Stimulated activated naive B cell treated with anti-CD40 and anti-IgM and Interleukin-4, amounts not matched to agents 10 μg/mL and 1 μg/mL and 100 μg/mL, for 72 hours (primary cell): ENCODE results near the gene KDM6A.
A peak's percentile ranks its signal among the peaks of the same experiment; 100 is the strongest.
"Not testable (repeated sequence)": the region's sequence is repeated elsewhere in the genome, so short reads cannot be mapped to it uniquely, and the experiment has no call there.

Experiments used
- ATAC-seq, 2 donors: fragments of 150-1000 bp; cut with Tn5 transposase; replicated peaks; 2 replicates each; pipeline ENCODE4 v1.10.0; 2021; ENCODE audit warnings: moderate library complexity in 1 of 2
- DNase-seq: peaks from one replicate; pipeline ENCODE4 v3.0.0; 2021
- H3K27ac Mint-ChIP-seq: one replicate; pipeline ENCODE4 v1.8.0; 2022; ENCODE audit warnings: mild to moderate bottlenecking, mixed read lengths
- H3K27me3 Mint-ChIP-seq, 2 donors: one replicate each; pipeline ENCODE4 v1.8.0; 2022; ENCODE audit warnings: mixed read lengths in 2 of 2
- H3K36me3 Mint-ChIP-seq, 2 donors: one replicate each; pipeline ENCODE4 v1.8.0; 2022; ENCODE audit warnings: mixed read lengths in 2 of 2, mild to moderate bottlenecking in 1 of 2
- H3K4me1 Mint-ChIP-seq, 2 donors: one replicate each; pipeline ENCODE4 v1.8.0; 2022; ENCODE audit warnings: mixed read lengths in 2 of 2, mild to moderate bottlenecking in 1 of 2
- H3K4me3 Mint-ChIP-seq, 2 donors: one replicate each; pipeline ENCODE4 v1.8.0; 2022; ENCODE audit warnings: mild to moderate bottlenecking in 2 of 2, mixed read lengths in 2 of 2, moderate library complexity in 1 of 2
- H3K9me3 Mint-ChIP-seq, 2 donors: one replicate each; pipeline ENCODE4 v1.8.0; 2022; ENCODE audit warnings: mixed read lengths in 2 of 2, mild to moderate bottlenecking in 1 of 2

KDM6A gene

DNA sequence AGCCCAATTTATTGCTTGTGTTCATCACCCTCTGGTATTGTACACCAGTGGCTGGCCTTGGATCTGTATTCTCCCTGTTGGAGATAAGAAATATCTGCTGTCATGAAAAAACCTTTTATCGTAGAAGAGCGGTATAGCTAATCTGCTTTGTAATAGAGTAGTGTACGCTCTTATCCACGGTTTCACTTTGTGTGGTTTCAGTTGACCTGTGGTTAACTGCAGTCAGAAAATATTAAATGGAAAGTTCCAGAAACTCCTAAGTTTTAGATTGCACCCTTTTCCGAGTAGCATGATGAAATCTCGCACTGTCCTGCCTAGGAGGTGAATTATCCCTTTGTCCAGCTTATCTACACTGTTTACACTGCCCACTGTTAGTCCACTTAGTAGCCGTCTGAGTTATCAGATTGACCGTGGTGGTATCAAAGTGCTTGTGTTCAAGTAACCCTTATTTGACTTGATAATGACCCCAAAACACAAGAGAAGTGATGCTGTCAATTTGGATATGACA, 42.4 kb downstream of the KDM6A start:
- Mint-ChIP-seq H3K36me3 (peaks cover 2 to 16% of the 10 kb centered on the region in 2 donors), H3K27ac (no peak overlapping the region), H3K4me1 (peaks cover 21% of the 10 kb centered on the region in 2 donors), H3K4me3 (no peak overlapping the region), H3K27me3 (no peaks in the 10 kb centered on the region), H3K9me3 (peaks cover 0 to 4% of the 10 kb centered on the region in 2 donors)
- DNase-seq: no peak
- ATAC-seq: peak in 1 of 2 donors; percentile 47

DNA sequence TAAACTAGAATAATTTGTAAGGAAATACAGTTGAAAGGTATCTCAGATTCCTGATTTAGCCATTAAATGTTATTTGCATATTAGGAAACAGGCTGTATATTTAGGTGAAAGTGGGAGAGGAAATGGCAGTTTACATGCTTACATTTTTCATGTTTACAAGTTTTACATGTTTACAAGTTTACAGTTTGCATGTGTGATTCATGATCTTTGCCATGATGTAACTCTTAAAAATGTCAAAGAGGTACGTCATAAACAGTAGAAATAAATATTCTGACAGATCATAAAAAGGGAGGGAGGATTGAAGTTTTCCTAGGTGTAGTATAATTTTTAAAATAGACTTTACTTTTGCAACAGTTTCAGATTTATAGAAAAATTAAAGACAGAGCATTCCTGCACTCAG, 45.7 kb downstream of the KDM6A start:
- Mint-ChIP-seq H3K4me3 (no peak overlapping the region), H3K27me3 (no peaks in the 10 kb centered on the region), H3K9me3 (peaks cover 0 to 4% of the 10 kb centered on the region in 2 donors), H3K27ac (peak overlapping the region; percentile 68), H3K4me1 (peaks cover 28 to 30% of the 10 kb centered on the region in 2 donors), H3K36me3 (peaks cover 3 to 20% of the 10 kb centered on the region in 2 donors)
- DNase-seq: no peak
- no peak for ATAC-seq

DNA sequence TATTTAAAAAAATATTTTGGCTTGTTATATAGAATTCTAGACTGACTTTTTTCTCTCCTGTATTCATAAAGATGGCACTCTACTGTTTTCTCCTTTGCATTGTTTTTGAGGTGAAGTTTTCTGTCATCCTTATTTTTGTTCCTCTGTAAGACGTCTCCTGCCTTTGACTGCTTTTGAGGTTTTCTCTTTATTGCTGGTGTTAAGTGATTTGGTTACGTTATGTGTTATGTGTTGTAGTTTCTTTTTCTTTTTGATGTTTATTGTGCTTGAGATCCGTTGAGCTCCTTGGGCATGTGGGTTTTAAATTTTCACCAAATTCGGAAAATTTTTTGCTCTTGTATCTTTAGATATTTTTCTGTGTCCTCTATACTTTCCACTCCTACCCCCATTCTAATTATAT, 50.0 kb downstream of the KDM6A start:
- peak overlapping the region; percentile 75 for H3K27ac Mint-ChIP-seq
- ATAC-seq: no peak
- DNase-seq: no peak

GRCh38 chrX:44927398-44927797, 54.4 kb downstream of the KDM6A start:
- DNase-seq (no peak), ATAC-seq (peak in 1 of 2 donors; percentile 67)
- H3K4me3 Mint-ChIP-seq: no peak overlapping the region
- no peak overlapping the region for H3K27ac Mint-ChIP-seq
- H3K36me3 Mint-ChIP-seq: peaks cover 5 to 25% of the 10 kb centered on the region in 2 donors
- no peaks in the 10 kb centered on the region for H3K27me3 Mint-ChIP-seq
- no peaks in the 10 kb centered on the region for H3K9me3 Mint-ChIP-seq
- peaks cover 39% of the 10 kb centered on the region in 2 donors for H3K4me1 Mint-ChIP-seq

More for the DNA sequence above, 50.0 kb downstream of the KDM6A start:
- Mint-ChIP-seq H3K27me3 (no peaks in the 10 kb centered on the region), H3K4me3 (no peak overlapping the region), H3K9me3 (peaks cover 0 to 4% of the 10 kb centered on the region in 2 donors), H3K36me3 (peaks cover 3 to 23% of the 10 kb centered on the region in 2 donors), H3K4me1 (peaks cover 36% of the 10 kb centered on the region in 2 donors)

DNA sequence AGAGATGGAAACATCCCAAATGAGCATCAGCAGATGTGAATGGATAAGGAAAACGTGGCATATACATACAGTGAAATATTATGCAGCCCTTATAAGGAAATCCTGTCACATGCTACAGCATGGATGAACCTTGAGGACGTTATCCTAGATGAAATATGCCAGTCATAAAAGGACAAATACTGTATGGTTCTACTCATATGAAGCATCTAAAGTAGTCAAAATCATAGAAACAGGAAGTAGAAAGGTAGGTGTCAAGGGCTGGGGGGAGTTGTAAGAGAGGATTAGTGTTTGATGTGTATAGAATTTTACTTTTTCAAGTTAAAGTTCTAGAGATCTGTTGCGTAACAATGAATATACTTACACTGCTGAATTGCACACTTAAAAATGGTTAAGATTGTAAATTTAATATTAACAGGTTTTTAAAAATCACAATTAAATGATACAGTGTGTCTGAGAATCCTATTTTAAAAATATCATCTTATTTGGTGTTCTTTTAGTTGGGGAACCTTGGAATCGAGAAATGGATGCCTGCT, 58.5 kb downstream of the KDM6A start:
- Mint-ChIP-seq H3K9me3 (no peaks in the 10 kb centered on the region), H3K27ac (no peak overlapping the region), H3K27me3 (no peaks in the 10 kb centered on the region), H3K4me3 (no peak overlapping the region), H3K36me3 (peaks cover 3 to 20% of the 10 kb centered on the region in 2 donors), H3K4me1 (peaks cover 38 to 43% of the 10 kb centered on the region in 2 donors)
- DNase-seq (no peak), ATAC-seq (peak; percentile 45 to 51)

DNA sequence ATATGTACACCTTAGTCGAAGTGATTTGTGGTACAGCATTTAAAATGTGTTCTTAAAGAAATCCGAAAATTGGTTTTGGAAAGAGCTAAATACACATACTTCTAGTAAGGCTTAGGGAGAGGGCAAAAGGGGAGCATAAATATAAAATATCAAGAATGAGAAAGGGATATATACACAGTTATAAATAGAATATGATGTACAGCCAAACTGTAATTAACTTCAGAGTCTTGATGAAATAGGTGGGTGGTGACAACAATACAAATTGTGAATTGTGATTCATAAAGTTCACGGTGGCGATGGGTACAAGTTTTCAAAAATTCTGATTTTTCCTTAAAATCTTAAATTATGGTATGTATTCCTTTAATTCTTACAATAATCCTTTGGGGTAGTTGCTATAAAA, 62.2 kb downstream of the KDM6A start:
- H3K27me3 Mint-ChIP-seq: no peaks in the 10 kb centered on the region
- H3K4me1 Mint-ChIP-seq: peaks cover 35 to 50% of the 10 kb centered on the region in 2 donors
- H3K4me3 Mint-ChIP-seq: no peak overlapping the region
- no peaks in the 10 kb centered on the region for H3K9me3 Mint-ChIP-seq
- no peak overlapping the region for H3K27ac Mint-ChIP-seq
- peaks cover 2 to 16% of the 10 kb centered on the region in 2 donors for H3K36me3 Mint-ChIP-seq
- no peak for DNase-seq
- ATAC-seq: no peak

DNA sequence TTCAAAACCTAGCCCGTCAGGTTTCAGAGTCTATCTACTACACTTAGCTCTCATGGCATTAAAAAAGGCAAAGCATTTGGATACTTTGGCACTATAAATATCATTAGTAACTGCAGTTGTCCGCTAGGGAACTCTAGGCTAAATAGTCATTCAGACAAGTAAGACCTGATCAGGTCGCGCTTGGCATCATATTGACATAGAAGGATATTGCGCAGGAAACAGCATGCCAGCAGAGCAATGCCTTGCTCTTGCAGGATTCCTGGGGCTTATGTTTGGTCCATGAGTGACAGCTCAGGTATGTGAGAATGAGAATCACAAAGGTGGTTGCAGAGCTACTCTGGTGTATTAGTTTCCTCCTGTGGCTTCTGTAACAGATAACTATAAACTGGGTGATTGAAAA, 62.7 kb downstream of the KDM6A start:
- H3K4me3 Mint-ChIP-seq: no peak overlapping the region
- H3K9me3 Mint-ChIP-seq: no peaks in the 10 kb centered on the region
- no peak overlapping the region for H3K27ac Mint-ChIP-seq
- ATAC-seq (no peak), DNase-seq (no peak)
- H3K27me3 Mint-ChIP-seq: no peaks in the 10 kb centered on the region
- peaks cover 35 to 50% of the 10 kb centered on the region in 2 donors for H3K4me1 Mint-ChIP-seq
- H3K36me3 Mint-ChIP-seq: peaks cover 2 to 16% of the 10 kb centered on the region in 2 donors

GRCh38 chrX:44937606-44938005, 64.6 kb downstream of the KDM6A start:
- peak overlapping the region; percentile 17 for H3K27ac Mint-ChIP-seq

GRCh38 chrX:44938111-44938510, 65.1 kb downstream of the KDM6A start:
- Mint-ChIP-seq H3K4me1 (peaks cover 33 to 43% of the 10 kb centered on the region in 2 donors), H3K36me3 (peaks cover 2 to 13% of the 10 kb centered on the region in 2 donors), H3K27ac (no peak overlapping the region), H3K9me3 (peaks cover 2 to 3% of the 10 kb centered on the region in 2 donors), H3K4me3 (no peak overlapping the region), H3K27me3 (no peaks in the 10 kb centered on the region)
- no peak for DNase-seq
- no peak for ATAC-seq

More at GRCh38 chrX:44937606-44938005, 64.6 kb downstream of the KDM6A start:
- peaks cover 2 to 3% of the 10 kb centered on the region in 2 donors for H3K9me3 Mint-ChIP-seq
- peaks cover 33 to 43% of the 10 kb centered on the region in 2 donors for H3K4me1 Mint-ChIP-seq
- no peak for DNase-seq
- peaks cover 2 to 16% of the 10 kb centered on the region in 2 donors for H3K36me3 Mint-ChIP-seq
- H3K4me3 Mint-ChIP-seq: no peak overlapping the region
- peak; percentile 27 to 64 for ATAC-seq
- no peaks in the 10 kb centered on the region for H3K27me3 Mint-ChIP-seq

- H3K4me3 Mint-ChIP-seq, H3K9me3 Mint-ChIP-seq, DNase-seq, ATAC-seq, H3K27ac Mint-ChIP-seq, H3K27me3 Mint-ChIP-seq: not testable (repeated sequence)
- H3K4me1 Mint-ChIP-seq: peaks cover 28 to 29% of the 10 kb centered on the region in 2 donors
- H3K36me3 Mint-ChIP-seq: peaks cover 2 to 26% of the 10 kb centered on the region in 2 donors
These were observed 67.6 kb downstream of the KDM6A start for GRCh38 chrX:44940541-44940940.

DNA sequence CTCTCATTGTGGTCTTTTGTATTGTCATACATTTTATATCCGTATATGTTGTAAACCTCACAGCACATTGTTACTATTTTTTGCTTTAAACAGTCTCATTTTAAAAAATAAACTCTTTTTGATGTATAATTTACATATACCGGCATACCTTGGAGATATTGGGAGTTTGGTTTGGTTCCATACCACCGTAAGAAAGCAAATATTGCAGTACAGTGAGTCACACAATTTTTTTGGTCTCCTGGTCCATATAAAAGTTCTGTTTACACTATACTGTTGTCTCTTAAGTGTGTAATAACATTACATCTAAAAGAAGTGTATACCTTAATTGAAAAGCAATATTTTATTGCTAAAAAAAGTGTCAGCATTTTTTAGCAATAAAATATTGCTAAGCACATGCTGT, 70.0 kb downstream of the KDM6A start:
- H3K36me3 Mint-ChIP-seq: peaks cover 2 to 33% of the 10 kb centered on the region in 2 donors
- ATAC-seq: no peak
- peaks cover 2 to 3% of the 10 kb centered on the region in 2 donors for H3K9me3 Mint-ChIP-seq
- DNase-seq: no peak
- no peaks in the 10 kb centered on the region for H3K27me3 Mint-ChIP-seq
- H3K4me3 Mint-ChIP-seq: no peak overlapping the region
- peaks cover 20 to 23% of the 10 kb centered on the region in 2 donors for H3K4me1 Mint-ChIP-seq
- no peak overlapping the region for H3K27ac Mint-ChIP-seq

GRCh38 chrX:44944894-44945293, 71.9 kb downstream of the KDM6A start:
- no peaks in the 10 kb centered on the region for H3K27me3 Mint-ChIP-seq
- peaks cover 9 to 15% of the 10 kb centered on the region in 2 donors for H3K4me1 Mint-ChIP-seq
- DNase-seq: no peak
- peaks cover 2 to 3% of the 10 kb centered on the region in 2 donors for H3K9me3 Mint-ChIP-seq
- peaks cover 0 to 29% of the 10 kb centered on the region in 2 donors for H3K36me3 Mint-ChIP-seq
- no peak overlapping the region for H3K27ac Mint-ChIP-seq
- ATAC-seq: no peak
- no peak overlapping the region for H3K4me3 Mint-ChIP-seq

DNA sequence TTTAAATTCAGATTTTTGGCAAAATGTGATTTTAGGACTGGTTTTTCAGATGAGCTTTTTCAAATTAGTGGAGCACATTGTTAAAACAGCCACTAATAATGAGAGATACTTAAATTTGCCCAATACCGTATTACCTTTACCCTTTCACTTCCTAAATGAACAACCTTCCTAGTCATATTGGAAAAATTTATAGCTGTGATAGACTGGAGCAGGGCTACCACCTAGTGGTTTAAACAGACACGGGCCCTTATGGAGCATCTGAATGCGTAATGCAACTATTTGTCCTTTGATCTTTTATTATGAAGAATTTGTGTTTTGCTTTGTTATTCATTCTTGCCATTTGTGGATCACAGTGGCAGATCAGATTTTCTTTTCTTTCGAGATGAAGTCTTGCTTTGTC, 72.7 kb downstream of the KDM6A start:
- Mint-ChIP-seq H3K4me1 (peaks cover 17 to 20% of the 10 kb centered on the region in 2 donors), H3K36me3 (peaks cover 0 to 35% of the 10 kb centered on the region in 2 donors), H3K27ac (peak overlapping the region; percentile 9), H3K4me3 (no peak overlapping the region), H3K27me3 (no peaks in the 10 kb centered on the region), H3K9me3 (peaks cover 2 to 3% of the 10 kb centered on the region in 2 donors)
- DNase-seq: no peak
- ATAC-seq: peak; percentile 41 to 68

- DNase-seq: no peak
- peaks cover 3% of the 10 kb centered on the region in 2 donors for H3K9me3 Mint-ChIP-seq
- no peak overlapping the region for H3K27ac Mint-ChIP-seq
- no peak overlapping the region for H3K4me3 Mint-ChIP-seq
- ATAC-seq: no peak
- H3K27me3 Mint-ChIP-seq: no peaks in the 10 kb centered on the region
- peaks cover 26% of the 10 kb centered on the region in 2 donors for H3K4me1 Mint-ChIP-seq
- H3K36me3 Mint-ChIP-seq: peaks cover 0 to 42% of the 10 kb centered on the region in 2 donors
These were observed 73.8 kb downstream of the KDM6A start for GRCh38 chrX:44946771-44947170.

- H3K9me3 Mint-ChIP-seq: peaks cover 0 to 1% of the 10 kb centered on the region in 2 donors
- DNase-seq: no peak
- no peak overlapping the region for H3K4me3 Mint-ChIP-seq
- peaks cover 3 to 42% of the 10 kb centered on the region in 2 donors for H3K36me3 Mint-ChIP-seq
- no peaks in the 10 kb centered on the region for H3K27me3 Mint-ChIP-seq
- no peak for ATAC-seq
- H3K27ac Mint-ChIP-seq: no peak overlapping the region
- H3K4me1 Mint-ChIP-seq: peaks cover 28 to 33% of the 10 kb centered on the region in 2 donors
These were observed 75.0 kb downstream of the KDM6A start for GRCh38 chrX:44947995-44948394.
